ENCODE data around the gene THSD7A. TPM values are rescaled to one million over a fixed set of nuclear protein-coding genes. Genes with fewer than 3 reads are reported as not detected.

The THSD7A gene
- polyA plus RNA-seq, 1 donor (not counting 4 experiments of a cell fraction or from before 2014, with no cell fraction given): not detected

DNA sequence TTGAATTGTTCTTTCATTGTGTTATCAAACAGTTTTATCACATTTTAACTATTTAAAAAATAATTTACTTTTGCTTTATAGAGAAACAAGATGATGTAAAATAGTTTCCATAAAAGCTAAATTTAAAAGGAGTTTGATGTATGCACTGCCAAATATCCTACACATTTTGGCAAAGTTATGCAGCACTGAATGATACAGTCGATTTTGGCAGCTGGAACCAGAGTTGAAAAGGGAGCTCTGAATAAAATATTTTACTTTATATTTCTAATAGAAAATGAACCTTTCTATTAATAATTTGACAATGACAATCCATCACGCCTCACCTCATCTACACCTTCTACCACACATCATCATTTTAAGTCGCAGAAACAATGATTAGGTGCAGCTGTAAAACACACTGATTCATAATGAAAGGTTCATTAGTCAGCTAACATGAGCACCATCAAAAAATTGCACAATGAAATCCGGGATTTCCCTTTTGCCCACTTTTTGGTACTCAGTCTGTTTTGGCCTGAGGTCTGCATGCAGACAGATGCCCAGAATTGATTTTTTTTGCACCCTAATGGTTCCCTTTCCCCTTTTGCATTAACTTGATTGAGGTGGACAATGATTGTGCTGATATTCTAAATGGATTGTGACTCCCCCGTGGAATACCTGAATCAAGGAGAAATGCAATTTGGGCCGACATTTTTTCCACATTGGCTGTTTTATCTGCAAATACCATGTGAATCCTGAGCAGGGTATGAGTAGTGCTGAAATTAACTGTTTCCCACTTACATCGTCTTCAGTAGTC is 105.8 kb downstream of the THSD7A start:
- FAIRE-seq (no peak), DNase-seq (ENCODE audit: low read depth, low spot score) (no peak)
- H3K79me2 ChIP-seq (ENCODE audit: control insufficient read depth, insufficient read depth, low read length): no peaks in the 10 kb centered on the region
- H3K27me3 ChIP-seq (ENCODE audit: control insufficient read depth, extremely low read depth, insufficient read depth, low read length): no peaks in the 10 kb centered on the region
- no peaks in the 10 kb centered on the region for H3K4me1 ChIP-seq (ENCODE audit: control insufficient read depth, extremely low read depth, insufficient read depth, low read length)
- H3K27ac ChIP-seq (ENCODE audit: control insufficient read depth, insufficient read depth, low read length): no peak overlapping the region
- no peaks in the 10 kb centered on the region for H3K9me1 ChIP-seq (ENCODE audit: control insufficient read depth, extremely low read depth, insufficient read depth, low read length)
- H3K4me3 ChIP-seq (ENCODE audit: control insufficient read depth in 2 of 3, extremely low read depth in 1 of 3, insufficient read depth in 2 of 3, low read depth in 1 of 3, low read length in 3 of 3): no peak overlapping the region
- H3K4me2 ChIP-seq (ENCODE audit: control insufficient read depth, extremely low read depth, insufficient read depth, low read depth, low read length): no peak overlapping the region
- H3K9me3 ChIP-seq (ENCODE audit: control insufficient read depth, low read depth, low read length): no peaks in the 10 kb centered on the region
- no peak for TF ChIP-seq EZH2 (IDR thresholded peaks at IDR 0.05; ENCODE audit: low read length)
- TF ChIP-seq, protein P1, sequence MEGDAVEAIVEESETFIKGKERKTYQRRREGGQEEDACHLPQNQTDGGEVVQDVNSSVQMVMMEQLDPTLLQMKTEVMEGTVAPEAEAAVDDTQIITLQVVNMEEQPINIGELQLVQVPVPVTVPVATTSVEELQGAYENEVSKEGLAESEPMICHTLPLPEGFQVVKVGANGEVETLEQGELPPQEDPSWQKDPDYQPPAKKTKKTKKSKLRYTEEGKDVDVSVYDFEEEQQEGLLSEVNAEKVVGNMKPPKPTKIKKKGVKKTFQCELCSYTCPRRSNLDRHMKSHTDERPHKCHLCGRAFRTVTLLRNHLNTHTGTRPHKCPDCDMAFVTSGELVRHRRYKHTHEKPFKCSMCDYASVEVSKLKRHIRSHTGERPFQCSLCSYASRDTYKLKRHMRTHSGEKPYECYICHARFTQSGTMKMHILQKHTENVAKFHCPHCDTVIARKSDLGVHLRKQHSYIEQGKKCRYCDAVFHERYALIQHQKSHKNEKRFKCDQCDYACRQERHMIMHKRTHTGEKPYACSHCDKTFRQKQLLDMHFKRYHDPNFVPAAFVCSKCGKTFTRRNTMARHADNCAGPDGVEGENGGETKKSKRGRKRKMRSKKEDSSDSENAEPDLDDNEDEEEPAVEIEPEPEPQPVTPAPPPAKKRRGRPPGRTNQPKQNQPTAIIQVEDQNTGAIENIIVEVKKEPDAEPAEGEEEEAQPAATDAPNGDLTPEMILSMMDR (optimal IDR thresholded peaks at IDR 0.05 in 1 of 3, IDR thresholded peaks at IDR 0.05 in 1 of 3, conservative IDR thresholded peaks at IDR 0.05 in 1 of 3; ENCODE audit: extremely low read depth in 1 of 3, insufficient read depth in 2 of 3, low read length in 3 of 3): no peak
- no peak overlapping the region for H3K9ac ChIP-seq (ENCODE audit: control insufficient read depth, extremely low read depth, insufficient read depth, low read length)
- H3K36me3 ChIP-seq (ENCODE audit: control insufficient read depth in 2 of 2, extremely low read depth in 1 of 2, insufficient read depth in 2 of 2, low read length in 2 of 2): no peaks in the 10 kb centered on the region
- no peak overlapping the region for H2AFZ ChIP-seq (ENCODE audit: control insufficient read depth, low read length)
- dilution Hi-C loops (cut with MboI; ENCODE audit: extremely low pct_ligation_motif_present, low sequenced_read_pairs): no loop called here
- no peaks in the 10 kb centered on the region for H4K20me1 ChIP-seq (ENCODE audit: control insufficient read depth, extremely low read depth, insufficient read depth, low read length)

DNA sequence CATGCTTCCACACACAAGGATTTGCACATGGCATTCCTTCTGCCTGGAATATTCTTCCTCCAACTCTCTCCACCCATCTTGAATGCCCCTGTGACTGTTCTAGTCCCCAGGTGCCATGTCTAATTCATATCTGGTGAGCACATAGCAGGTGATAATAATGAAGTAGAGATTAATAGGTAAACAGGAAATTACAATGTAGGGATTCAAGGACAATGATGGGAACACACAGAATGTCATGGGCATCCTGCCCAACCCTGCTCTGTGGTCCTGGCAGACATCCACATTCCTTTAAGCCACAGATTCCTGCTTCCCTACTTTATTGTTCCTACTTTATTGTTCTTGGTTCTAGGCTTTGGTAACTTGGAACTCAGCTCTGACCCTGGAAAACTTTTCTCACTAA is 115.8 kb downstream of the THSD7A start:
- Histone ChIP-seq H2AFZ (ENCODE audit: control insufficient read depth, low read length) (no peak overlapping the region), H3K9me1 (ENCODE audit: control insufficient read depth, extremely low read depth, insufficient read depth, low read length) (no peaks in the 10 kb centered on the region), H3K9ac (ENCODE audit: control insufficient read depth, extremely low read depth, insufficient read depth, low read length) (no peak overlapping the region), H3K4me2 (ENCODE audit: control insufficient read depth, extremely low read depth, insufficient read depth, low read depth, low read length) (no peak overlapping the region), H3K27ac (ENCODE audit: control insufficient read depth, insufficient read depth, low read length) (no peak overlapping the region), H3K4me1 (ENCODE audit: control insufficient read depth, extremely low read depth, insufficient read depth, low read length) (no peaks in the 10 kb centered on the region), H3K4me3 (ENCODE audit: control insufficient read depth in 2 of 3, extremely low read depth in 1 of 3, insufficient read depth in 2 of 3, low read depth in 1 of 3, low read length in 3 of 3) (no peak overlapping the region), H3K79me2 (ENCODE audit: control insufficient read depth, insufficient read depth, low read length) (no peaks in the 10 kb centered on the region), H4K20me1 (ENCODE audit: control insufficient read depth, extremely low read depth, insufficient read depth, low read length) (no peaks in the 10 kb centered on the region), H3K36me3 (ENCODE audit: control insufficient read depth in 2 of 2, extremely low read depth in 1 of 2, insufficient read depth in 2 of 2, low read length in 2 of 2) (no peaks in the 10 kb centered on the region), H3K9me3 (ENCODE audit: control insufficient read depth, low read depth, low read length) (no peaks in the 10 kb centered on the region), H3K27me3 (ENCODE audit: control insufficient read depth, extremely low read depth, insufficient read depth, low read length) (no peaks in the 10 kb centered on the region)
- no peak for DNase-seq (ENCODE audit: low read depth, low spot score)
- dilution Hi-C loops (cut with MboI; ENCODE audit: extremely low pct_ligation_motif_present, low sequenced_read_pairs): no loop called here
- no peak for FAIRE-seq
- TF ChIP-seq EZH2 (IDR thresholded peaks at IDR 0.05; ENCODE audit: low read length): no peak
- TF ChIP-seq, protein P1 (optimal IDR thresholded peaks at IDR 0.05 in 1 of 3, IDR thresholded peaks at IDR 0.05 in 1 of 3, conservative IDR thresholded peaks at IDR 0.05 in 1 of 3; ENCODE audit: extremely low read depth in 1 of 3, insufficient read depth in 2 of 3, low read length in 3 of 3): no peak

Data from keratinocyte (primary cell).